ENCODE data around the gene JAK1. TPM values are rescaled to one million over a fixed set of nuclear protein-coding genes. Genes with fewer than 3 reads are reported as not detected.
"Not testable (repeated sequence)": the region's sequence is repeated elsewhere in the genome, so short reads cannot be mapped to it uniquely, and the experiment has no call there.

The JAK1 gene
- total RNA-seq, 4 donors from 2014 or later, result 121 to 241 (median 165) TPM

DNA sequence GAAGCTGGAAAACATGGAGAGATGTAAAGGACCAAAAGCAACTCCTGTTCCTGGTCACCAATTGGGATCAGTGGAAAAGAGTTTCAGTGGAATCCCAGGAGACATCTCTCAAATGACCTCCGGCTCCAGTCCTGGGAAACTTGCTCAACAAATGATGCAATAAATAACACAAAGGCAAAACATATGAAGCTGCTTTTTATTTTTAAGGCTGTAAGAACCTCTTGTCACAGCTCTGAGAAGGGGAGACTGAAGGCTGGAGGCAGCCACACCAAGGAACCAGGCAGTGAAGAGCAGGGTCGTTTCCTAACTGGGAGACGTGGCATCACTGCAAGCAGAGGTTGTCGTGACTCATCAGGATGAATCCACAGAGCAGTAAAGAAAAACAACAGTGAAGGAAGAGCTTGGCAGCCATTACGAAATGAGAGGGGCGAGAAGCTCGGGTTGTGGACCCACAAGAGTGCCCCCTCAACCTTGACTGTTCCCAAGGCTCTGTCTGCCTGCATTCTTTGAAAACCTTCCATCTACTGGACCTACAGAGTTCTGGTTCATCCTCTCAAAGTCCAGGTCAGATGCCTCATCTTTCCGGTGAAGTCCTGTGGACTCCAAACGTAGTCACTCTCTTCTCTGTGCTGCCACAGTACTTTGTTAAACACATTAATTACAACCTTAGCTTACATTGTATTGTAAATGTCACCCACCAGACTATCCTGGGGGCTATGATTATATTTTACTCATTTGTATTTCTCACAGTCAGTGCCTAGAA is 32.1 kb downstream of the JAK1 start:
- Histone ChIP-seq H3K4me1 (peaks cover 67 to 70% of the 10 kb centered on the region in 2 donors), H3K27me3 (no peaks in the 10 kb centered on the region), H3K27ac (peak overlapping the region; percentile 81 to 87 (median 82)), H3K4me3 (peak overlapping the region in 3 of 4 donors; percentile 3 to 35 (median 14)), H3K9me3 (no peaks in the 10 kb centered on the region), H3K36me3 (no peaks in the 10 kb centered on the region)
- DNase-seq, result peak; percentile 39 to 66
- peak; percentile 57 to 67 for ATAC-seq
- TF ChIP-seq, protein P1, sequence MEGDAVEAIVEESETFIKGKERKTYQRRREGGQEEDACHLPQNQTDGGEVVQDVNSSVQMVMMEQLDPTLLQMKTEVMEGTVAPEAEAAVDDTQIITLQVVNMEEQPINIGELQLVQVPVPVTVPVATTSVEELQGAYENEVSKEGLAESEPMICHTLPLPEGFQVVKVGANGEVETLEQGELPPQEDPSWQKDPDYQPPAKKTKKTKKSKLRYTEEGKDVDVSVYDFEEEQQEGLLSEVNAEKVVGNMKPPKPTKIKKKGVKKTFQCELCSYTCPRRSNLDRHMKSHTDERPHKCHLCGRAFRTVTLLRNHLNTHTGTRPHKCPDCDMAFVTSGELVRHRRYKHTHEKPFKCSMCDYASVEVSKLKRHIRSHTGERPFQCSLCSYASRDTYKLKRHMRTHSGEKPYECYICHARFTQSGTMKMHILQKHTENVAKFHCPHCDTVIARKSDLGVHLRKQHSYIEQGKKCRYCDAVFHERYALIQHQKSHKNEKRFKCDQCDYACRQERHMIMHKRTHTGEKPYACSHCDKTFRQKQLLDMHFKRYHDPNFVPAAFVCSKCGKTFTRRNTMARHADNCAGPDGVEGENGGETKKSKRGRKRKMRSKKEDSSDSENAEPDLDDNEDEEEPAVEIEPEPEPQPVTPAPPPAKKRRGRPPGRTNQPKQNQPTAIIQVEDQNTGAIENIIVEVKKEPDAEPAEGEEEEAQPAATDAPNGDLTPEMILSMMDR (IDR thresholded peaks at IDR 0.05 in 4 of 5, conservative IDR thresholded peaks at IDR 0.05 in 1 of 5), result no peak
- TF ChIP-seq POLR2A (IDR thresholded peaks at IDR 0.05), result peak in 1 of 2 donors; percentile 37
- intact Hi-C loops (cut with DNase I; ENCODE audit: low total_unique reads) (loop anchor here (1.0 kb wide), 1 partner anchor 31 kb away; no protein-coding TSS in a partner anchor), in situ Hi-C loops (cut with MboI; ENCODE audit: low sequenced_read_pairs in 4 of 4) (no loop called here)

DNA sequence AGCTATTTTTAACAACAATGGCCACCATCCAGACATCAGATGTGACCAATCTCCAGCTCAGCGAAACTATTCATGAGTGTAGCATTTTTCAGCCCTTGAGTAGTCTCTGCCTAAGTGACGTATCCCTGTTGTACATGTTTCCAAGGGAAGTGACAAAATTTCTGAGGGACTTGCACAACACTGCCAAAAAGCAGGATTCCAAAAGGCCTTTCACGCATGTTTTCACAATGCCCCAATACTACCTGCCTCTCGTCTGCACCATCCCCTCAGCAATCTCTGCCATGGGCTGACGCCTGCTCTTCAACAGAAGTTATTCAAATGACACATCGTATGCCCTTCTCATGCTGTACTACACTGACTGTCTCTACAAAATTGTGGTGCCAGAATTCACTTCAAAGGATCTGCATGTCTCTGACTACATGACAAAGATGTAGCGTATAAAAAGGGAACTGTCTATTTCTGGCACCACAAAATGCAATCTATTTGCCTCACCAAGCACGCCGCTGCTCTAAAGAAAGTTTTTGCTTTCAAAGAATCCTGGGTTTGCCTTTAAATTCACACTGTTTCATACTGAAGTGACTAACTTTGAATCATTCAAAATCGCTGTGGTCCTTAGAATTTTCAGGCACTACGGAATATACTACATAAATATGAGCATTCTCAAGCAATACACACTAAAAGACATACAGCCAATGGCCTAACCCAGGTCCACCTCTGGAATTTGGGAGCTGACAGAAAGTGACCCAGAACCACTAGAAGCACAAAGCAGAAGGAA is 32.9 kb downstream of the JAK1 start:
- peak overlapping the region; percentile 3 to 35 (median 14) for H3K4me3 ChIP-seq

DNA sequence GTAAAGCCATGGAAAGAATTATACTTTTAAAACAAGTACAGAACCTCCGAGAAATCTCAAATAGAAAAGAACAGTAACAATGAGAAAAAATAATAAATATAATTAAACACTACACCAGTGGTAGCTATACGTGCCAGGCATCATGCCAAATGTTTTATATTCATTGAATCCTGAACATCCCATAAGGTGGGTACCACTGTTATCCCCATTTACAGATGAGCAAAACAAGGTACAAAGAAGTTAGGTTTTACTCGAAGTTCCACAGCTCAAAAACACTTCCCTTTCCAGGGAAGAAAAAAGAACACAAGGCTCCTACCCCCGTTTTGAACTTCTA is 33.4 kb downstream of the JAK1 start:
- Histone ChIP-seq H3K4me3 (peak overlapping the region; percentile 3 to 35 (median 14)), H3K4me1 (peaks cover 70 to 81% of the 10 kb centered on the region in 2 donors), H3K9me3 (no peaks in the 10 kb centered on the region), H3K27me3 (no peaks in the 10 kb centered on the region), H3K36me3 (no peaks in the 10 kb centered on the region), H3K27ac (peak overlapping the region; percentile 81 to 87 (median 82))
- TF ChIP-seq POLR2A (IDR thresholded peaks at IDR 0.05), result no peak
- TF ChIP-seq, protein P1 (IDR thresholded peaks at IDR 0.05 in 4 of 5, conservative IDR thresholded peaks at IDR 0.05 in 1 of 5), result no peak
- ATAC-seq (no peak), DNase-seq (no peak)
- intact Hi-C loops (cut with DNase I; ENCODE audit: low total_unique reads) (loop anchor here (1.0 kb wide), 1 partner anchor 35 kb away; no protein-coding TSS in a partner anchor), in situ Hi-C loops (cut with MboI; ENCODE audit: low sequenced_read_pairs in 4 of 4) (no loop called here)

More for the DNA sequence above, 32.9 kb downstream of the JAK1 start:
- Histone ChIP-seq H3K27me3 (no peaks in the 10 kb centered on the region), H3K9me3 (no peaks in the 10 kb centered on the region), H3K36me3 (no peaks in the 10 kb centered on the region), H3K27ac (peak overlapping the region; percentile 81 to 87 (median 82)), H3K4me1 (peaks cover 69 to 76% of the 10 kb centered on the region in 2 donors)
- intact Hi-C loops (cut with DNase I; ENCODE audit: low total_unique reads), result loop anchor here (1.0 kb wide), 2 partner anchors 32 to 35 kb away; no protein-coding TSS in a partner anchor
- TF ChIP-seq, protein P1 (IDR thresholded peaks at IDR 0.05 in 4 of 5, conservative IDR thresholded peaks at IDR 0.05 in 1 of 5), result no peak
- no peak for TF ChIP-seq POLR2A (IDR thresholded peaks at IDR 0.05)
- peak; percentile 48 to 66 for DNase-seq
- in situ Hi-C loops (cut with MboI; ENCODE audit: low sequenced_read_pairs in 4 of 4), result no loop called here
- ATAC-seq, result peak; percentile 59 to 60

- H3K9me3 ChIP-seq; ATAC-seq; H3K27ac ChIP-seq; DNase-seq; H3K36me3 ChIP-seq; H3K27me3 ChIP-seq; H3K4me3 ChIP-seq; in situ Hi-C loops (cut with MboI; ENCODE audit: low sequenced_read_pairs in 4 of 4): not testable (repeated sequence)
- intact Hi-C loops (cut with DNase I; ENCODE audit: low total_unique reads), result loop anchor here (2.0 kb wide), 1 partner anchor 14 kb away; no protein-coding TSS in a partner anchor
- peaks cover 67 to 79% of the 10 kb centered on the region in 2 donors for H3K4me1 ChIP-seq
Observed at GRCh38 chr1:64930640-64931039, 35.7 kb downstream of the JAK1 start.

GRCh38 chr1:64929221-64929620 is 37.1 kb downstream of the JAK1 start:
- Histone ChIP-seq H3K4me3 (no peak overlapping the region), H3K36me3 (no peaks in the 10 kb centered on the region), H3K27me3 (no peaks in the 10 kb centered on the region), H3K4me1 (peaks cover 59 to 76% of the 10 kb centered on the region in 2 donors), H3K27ac (no peak overlapping the region), H3K9me3 (no peaks in the 10 kb centered on the region)
- DNase-seq (no peak), ATAC-seq (no peak)
- intact Hi-C loops (cut with DNase I; ENCODE audit: low total_unique reads) (no loop called here), in situ Hi-C loops (cut with MboI; ENCODE audit: low sequenced_read_pairs in 4 of 4) (no loop called here)
- TF ChIP-seq POLR2A (IDR thresholded peaks at IDR 0.05), result no peak
- TF ChIP-seq, protein P1 (IDR thresholded peaks at IDR 0.05 in 4 of 5, conservative IDR thresholded peaks at IDR 0.05 in 1 of 5), result no peak

Data from gastrocnemius medialis (tissue), 4 donors.